Lung (tissue), 12 donors: ENCODE data around the gene COL6A5. TPM values are rescaled to one million over a fixed set of nuclear protein-coding genes. Genes with fewer than 3 reads are reported as not detected.

Source experiments
- ATAC-seq: fragments of 200-7000 bp; cut with Tn5 transposase; one replicate; pipeline ENCODE4 v1.9.1; 2020; ENCODE audit warnings: moderate number of reproducible peaks; ENCODE audit not compliant: insufficient read depth, low FRiP score
- DNase-seq, 3 donors: peaks; one replicate each; pipeline ENCODE4 v3.0.0-alpha.2; 2013 to 2017
- H3K27ac ChIP-seq, 2 donors: one replicate each; pipeline ENCODE4 v1.5.1; 2013; ENCODE audit warnings: mild to moderate bottlenecking in 2 of 2, moderate library complexity in 2 of 2, control low read depth in 1 of 2, inconsistent platforms in 1 of 2, low read depth in 1 of 2, low read length in 1 of 2
- H3K27me3 ChIP-seq, 3 donors: one replicate each; pipeline ENCODE4 v1.5.1; 2013; ENCODE audit warnings: low read length in 2 of 3; ENCODE audit not compliant: control insufficient read depth in 3 of 3, insufficient read depth in 3 of 3
- H3K36me3 ChIP-seq, 4 donors: one replicate each; pipeline ENCODE4 v1.5.1; 2013; ENCODE audit warnings: low read length in 4 of 4, mild to moderate bottlenecking in 1 of 4, moderate library complexity in 1 of 4; ENCODE audit not compliant: control insufficient read depth in 4 of 4, insufficient read depth in 4 of 4
- H3K4me1 ChIP-seq, 5 donors: one replicate each; pipeline ENCODE4 v1.5.1; 2013; ENCODE audit warnings: low read length in 5 of 5, mild to moderate bottlenecking in 2 of 5, moderate library complexity in 1 of 5; ENCODE audit not compliant: control insufficient read depth in 5 of 5, insufficient read depth in 5 of 5
- H3K4me3 ChIP-seq: one replicate; pipeline ENCODE4 v1.5.1; 2013; ENCODE audit warnings: mild to moderate bottlenecking, control low read depth, moderate library complexity
- H3K9ac ChIP-seq, 2 donors: one replicate each; pipeline ENCODE4 v1.5.1; 2013; ENCODE audit warnings: low read length in 2 of 2, control low read depth in 1 of 2; ENCODE audit not compliant: insufficient read depth in 1 of 2
- H3K9me3 ChIP-seq, 4 donors: one replicate each; pipeline ENCODE4 v1.5.1; 2013; ENCODE audit warnings: low read length in 3 of 4, mild to moderate bottlenecking in 1 of 4, moderate library complexity in 1 of 4; ENCODE audit not compliant: control insufficient read depth in 4 of 4, insufficient read depth in 3 of 4
- WGBS, 2 donors: extraction: QIAGEN DNeasy Blood & Tissue Kit; methylation state at CpG; one replicate each; pipeline ENCODE4 v1.1.7; 2013; 5-methylcytosine and 5-hydroxymethylcytosine counted together
- polyA plus RNA-seq, 2 donors: library from polyadenylated mRNA; stranded (reverse); fragments of 200-250 nt; gene quantifications; one replicate each; pipeline ENCODE4 v1.2.1, GENCODE V29; 2013
- total RNA-seq, 2 donors: library from RNA; depleted of rRNA in 1 of 2; stranded (reverse); fragments of >200 nt in 1 of 2; gene quantifications; one replicate each; pipeline ENCODE4 v1.2.1, GENCODE V29; 2014 to 2021
- TF ChIP-seq, protein P1 (sequence below): IDR thresholded peaks from 2 replicates; pipeline ENCODE4 v1.5.1; 2012; ENCODE audit warnings: mild to moderate bottlenecking; ENCODE audit errors: control extremely low read depth, extremely low read depth
- donor health status: control.
- donor health status: control.
- donor health status: Bipolar disorder and iron deficiency.
- donor health status: healthy.
- donor health status: DM: yes; HTN: yes; CAD: no.

The COL6A5 gene
- total and polyA plus RNA-seq, 4 donors: 0.90 to 9.4 (median 4.4) TPM

- Histone ChIP-seq H3K9ac (no peak overlapping the region), H3K27me3 (no peaks in the 10 kb centered on the region), H3K4me3 (no peak overlapping the region), H3K36me3 (no peaks in the 10 kb centered on the region), H3K9me3 (peaks cover 0 to 4% (median 2%) of the 10 kb centered on the region in 4 donors), H3K27ac (no peak overlapping the region), H3K4me1 (peaks cover 0 to 4% (median 0%) of the 10 kb centered on the region in 5 donors)
- no peak for ATAC-seq
- WGBS, 2 donors: 90 to 93% methylated on average over 6 of the region's 6 CpGs
- TF ChIP-seq, protein P1, sequence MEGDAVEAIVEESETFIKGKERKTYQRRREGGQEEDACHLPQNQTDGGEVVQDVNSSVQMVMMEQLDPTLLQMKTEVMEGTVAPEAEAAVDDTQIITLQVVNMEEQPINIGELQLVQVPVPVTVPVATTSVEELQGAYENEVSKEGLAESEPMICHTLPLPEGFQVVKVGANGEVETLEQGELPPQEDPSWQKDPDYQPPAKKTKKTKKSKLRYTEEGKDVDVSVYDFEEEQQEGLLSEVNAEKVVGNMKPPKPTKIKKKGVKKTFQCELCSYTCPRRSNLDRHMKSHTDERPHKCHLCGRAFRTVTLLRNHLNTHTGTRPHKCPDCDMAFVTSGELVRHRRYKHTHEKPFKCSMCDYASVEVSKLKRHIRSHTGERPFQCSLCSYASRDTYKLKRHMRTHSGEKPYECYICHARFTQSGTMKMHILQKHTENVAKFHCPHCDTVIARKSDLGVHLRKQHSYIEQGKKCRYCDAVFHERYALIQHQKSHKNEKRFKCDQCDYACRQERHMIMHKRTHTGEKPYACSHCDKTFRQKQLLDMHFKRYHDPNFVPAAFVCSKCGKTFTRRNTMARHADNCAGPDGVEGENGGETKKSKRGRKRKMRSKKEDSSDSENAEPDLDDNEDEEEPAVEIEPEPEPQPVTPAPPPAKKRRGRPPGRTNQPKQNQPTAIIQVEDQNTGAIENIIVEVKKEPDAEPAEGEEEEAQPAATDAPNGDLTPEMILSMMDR: no peak
- DNase-seq: no peak
Observed at GRCh38 chr3:130379274-130379673, 33.8 kb downstream of the COL6A5 start.

DNA sequence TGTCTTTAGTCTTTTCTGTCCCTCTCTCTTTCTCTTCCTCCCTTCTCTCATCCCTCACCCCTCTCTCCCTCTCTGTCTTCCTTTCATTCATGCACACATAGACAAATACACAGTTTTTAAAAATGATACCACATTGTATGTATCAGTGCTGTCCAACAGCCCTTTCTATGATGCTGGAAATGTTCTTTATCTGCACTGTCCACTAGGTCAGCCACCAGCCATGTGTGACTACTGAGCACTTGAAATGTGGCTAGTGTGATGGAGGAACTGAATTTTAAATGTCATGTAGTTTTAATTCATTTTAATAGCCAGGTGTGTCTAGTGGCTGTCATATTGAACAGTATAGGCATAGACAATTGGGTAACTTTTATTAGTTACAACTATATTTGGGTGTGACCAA, 34.9 kb downstream of the COL6A5 start:
- TF ChIP-seq, protein P1: no peak
- peaks cover 0 to 4% (median 0%) of the 10 kb centered on the region in 5 donors for H3K4me1 ChIP-seq
- DNase-seq: no peak
- peaks cover 0 to 3% (median 0%) of the 10 kb centered on the region in 3 donors for H3K27me3 ChIP-seq
- no peak overlapping the region for H3K4me3 ChIP-seq
- H3K27ac ChIP-seq: no peak overlapping the region
- ATAC-seq: no peak
- no peaks in the 10 kb centered on the region for H3K36me3 ChIP-seq
- H3K9ac ChIP-seq: no peak overlapping the region
- H3K9me3 ChIP-seq: peaks cover 0 to 4% (median 2%) of the 10 kb centered on the region in 4 donors

DNA sequence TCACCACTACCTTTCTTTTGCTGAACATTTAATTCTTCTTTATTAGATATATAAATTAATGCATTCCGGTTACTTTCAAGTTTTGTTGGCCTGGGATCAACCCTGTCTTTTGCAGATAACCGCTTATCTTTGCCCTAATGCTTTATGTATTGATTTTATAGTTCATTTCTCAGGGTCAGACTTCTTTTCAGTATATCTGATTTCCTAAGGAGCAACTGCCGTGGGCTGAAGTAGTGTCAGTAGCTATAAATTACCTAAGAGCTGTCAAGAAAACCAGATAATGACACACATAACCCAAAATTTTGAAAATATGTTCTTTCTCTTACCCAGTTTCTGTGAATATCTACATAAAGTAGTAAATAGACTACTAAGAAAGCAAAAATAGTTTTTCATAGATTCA, 38.0 kb downstream of the COL6A5 start:
- ATAC-seq (no peak), DNase-seq (no peak)
- Histone ChIP-seq H3K4me3 (no peak overlapping the region), H3K9ac (no peak overlapping the region), H3K36me3 (no peaks in the 10 kb centered on the region), H3K9me3 (peaks cover 0 to 4% (median under 1%) of the 10 kb centered on the region in 4 donors), H3K27ac (no peak overlapping the region), H3K27me3 (peaks cover 0 to 3% (median 0%) of the 10 kb centered on the region in 3 donors), H3K4me1 (peaks cover 0 to under 1% (median 0%) of the 10 kb centered on the region in 5 donors)
- TF ChIP-seq, protein P1: no peak
- WGBS, 2 donors: 88% methylated on average over 3 of the region's 3 CpGs

DNA sequence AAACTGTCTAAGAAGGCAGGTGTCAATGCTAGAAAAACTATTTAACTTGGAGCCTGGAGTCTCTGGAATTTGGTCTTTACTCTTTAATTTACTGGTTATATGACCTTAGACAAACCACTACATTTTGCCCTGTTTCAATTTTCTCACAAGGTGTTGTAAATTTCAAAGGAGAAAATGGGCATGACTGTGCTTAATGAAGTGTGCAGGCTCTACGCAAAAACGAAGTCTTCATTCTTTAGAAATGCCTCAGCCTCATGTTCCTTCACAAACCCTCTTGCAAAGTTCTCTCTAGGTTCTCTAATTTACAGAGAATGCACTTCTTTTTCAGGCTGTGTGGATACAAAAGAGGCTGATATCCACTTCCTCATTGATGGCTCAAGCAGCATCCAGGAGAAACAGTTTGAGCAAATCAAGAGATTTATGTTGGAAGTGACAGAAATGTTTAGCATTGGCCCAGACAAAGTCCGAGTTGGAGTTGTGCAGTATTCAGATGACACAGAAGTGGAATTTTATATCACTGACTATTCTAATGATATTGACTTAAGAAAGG, 39.1 kb downstream of the COL6A5 start:
- TF ChIP-seq, protein P1: no peak
- ATAC-seq: no peak

More for the DNA sequence above, 39.1 kb downstream of the COL6A5 start:
- H3K27me3 ChIP-seq: peaks cover 0 to 3% (median 0%) of the 10 kb centered on the region in 3 donors
- no peak overlapping the region for H3K27ac ChIP-seq
- no peak overlapping the region for H3K9ac ChIP-seq
- H3K4me1 ChIP-seq: no peaks in the 10 kb centered on the region
- no peak for DNase-seq
- H3K36me3 ChIP-seq: no peaks in the 10 kb centered on the region
- WGBS, 2 donors: 71 to 91% methylated on average over 3 of the region's 3 CpGs
- no peak overlapping the region for H3K4me3 ChIP-seq
- H3K9me3 ChIP-seq: peaks cover 0 to 4% (median under 1%) of the 10 kb centered on the region in 4 donors
